GF-D8 (cell line): ENCODE results near the gene IL1RAPL2.
"Not testable (repeated sequence)": the region's sequence is repeated elsewhere in the genome, so short reads cannot be mapped to it uniquely, and the experiment has no call there.

Source experiments
- DNase-seq: peaks from one replicate; lab custom pipeline; 2025; lab: John Stamatoyannopoulos, UW

Gene IL1RAPL2

GRCh38 chrX:105168577-105168976 lies 602.6 kb downstream of the IL1RAPL2 start:
- DNase-seq = no peak

- DNase-seq = no peak
These were observed 607.1 kb downstream of the IL1RAPL2 start for GRCh38 chrX:105173071-105173470.

- no peak for DNase-seq
These were observed 613.6 kb downstream of the IL1RAPL2 start for GRCh38 chrX:105179644-105180043.

GRCh38 chrX:105189093-105189492 lies 623.1 kb downstream of the IL1RAPL2 start:
- DNase-seq = no peak

GRCh38 chrX:105190252-105190853 lies 624.4 kb downstream of the IL1RAPL2 start:
- DNase-seq = no peak

GRCh38 chrX:105191878-105192277 lies 625.9 kb downstream of the IL1RAPL2 start:
- no peak for DNase-seq

- DNase-seq = no peak
These were observed 643.4 kb downstream of the IL1RAPL2 start for GRCh38 chrX:105209406-105209805.

GRCh38 chrX:105210258-105210657 lies 644.3 kb downstream of the IL1RAPL2 start:
- no peak for DNase-seq

- DNase-seq = no peak
These were observed 645.1 kb downstream of the IL1RAPL2 start for GRCh38 chrX:105211066-105211575.

GRCh38 chrX:105219454-105220401 lies 653.7 kb downstream of the IL1RAPL2 start:
- DNase-seq = no peak

GRCh38 chrX:105220636-105221035 lies 654.6 kb downstream of the IL1RAPL2 start, which contains the start of gene TEX13A:
Gene TEX13A (minus strand): TSS chrX:105220694. CDS start chrX:105220397, 297 bp downstream.
- DNase-seq = no peak

- DNase-seq = no peak
These were observed 655.4 kb downstream of the IL1RAPL2 start for GRCh38 chrX:105221374-105221773.

GRCh38 chrX:105226499-105226898 lies 660.5 kb downstream of the IL1RAPL2 start:
- DNase-seq = no peak

GRCh38 chrX:105228602-105229001 lies 662.6 kb downstream of the IL1RAPL2 start:
- DNase-seq = no peak

GRCh38 chrX:105229146-105229545 lies 663.1 kb downstream of the IL1RAPL2 start:
- no peak for DNase-seq

GRCh38 chrX:105237407-105237806 lies 671.4 kb downstream of the IL1RAPL2 start:
- not testable (repeated sequence) for DNase-seq

GRCh38 chrX:105241056-105241455 lies 675.1 kb downstream of the IL1RAPL2 start:
- no peak for DNase-seq

- DNase-seq = no peak
These were observed 694.5 kb downstream of the IL1RAPL2 start for GRCh38 chrX:105260291-105261043.

GRCh38 chrX:105263171-105263570 lies 697.2 kb downstream of the IL1RAPL2 start:
- DNase-seq = no peak

GRCh38 chrX:105263801-105264200 lies 697.8 kb downstream of the IL1RAPL2 start:
- no peak for DNase-seq

- no peak for DNase-seq
These were observed 699.1 kb downstream of the IL1RAPL2 start for GRCh38 chrX:105265093-105265492.

- no peak for DNase-seq
These were observed 700.5 kb downstream of the IL1RAPL2 start for GRCh38 chrX:105266456-105266855.
